GM12865 (cell line): ENCODE results near the gene RUNX3.

Experiments
- DNase-seq: peaks from one replicate; pipeline ENCODE4 v3.0.0; 2010; ENCODE audit warnings: low read depth
- H3K4me3 ChIP-seq: 2 replicates; pipeline ENCODE4 v1.5.1; 2011; ENCODE audit warnings: mild to moderate bottlenecking, low read depth, low read length, control low read depth
- TF ChIP-seq, protein P1 (sequence below): IDR thresholded peaks from 2 replicates; pipeline ENCODE4 v1.5.1; 2011; ENCODE audit warnings: low read length, control low read depth, low read depth, inconsistent platforms; ENCODE audit not compliant: insufficient read depth; ENCODE audit errors: missing control alignments

Gene RUNX3

DNA sequence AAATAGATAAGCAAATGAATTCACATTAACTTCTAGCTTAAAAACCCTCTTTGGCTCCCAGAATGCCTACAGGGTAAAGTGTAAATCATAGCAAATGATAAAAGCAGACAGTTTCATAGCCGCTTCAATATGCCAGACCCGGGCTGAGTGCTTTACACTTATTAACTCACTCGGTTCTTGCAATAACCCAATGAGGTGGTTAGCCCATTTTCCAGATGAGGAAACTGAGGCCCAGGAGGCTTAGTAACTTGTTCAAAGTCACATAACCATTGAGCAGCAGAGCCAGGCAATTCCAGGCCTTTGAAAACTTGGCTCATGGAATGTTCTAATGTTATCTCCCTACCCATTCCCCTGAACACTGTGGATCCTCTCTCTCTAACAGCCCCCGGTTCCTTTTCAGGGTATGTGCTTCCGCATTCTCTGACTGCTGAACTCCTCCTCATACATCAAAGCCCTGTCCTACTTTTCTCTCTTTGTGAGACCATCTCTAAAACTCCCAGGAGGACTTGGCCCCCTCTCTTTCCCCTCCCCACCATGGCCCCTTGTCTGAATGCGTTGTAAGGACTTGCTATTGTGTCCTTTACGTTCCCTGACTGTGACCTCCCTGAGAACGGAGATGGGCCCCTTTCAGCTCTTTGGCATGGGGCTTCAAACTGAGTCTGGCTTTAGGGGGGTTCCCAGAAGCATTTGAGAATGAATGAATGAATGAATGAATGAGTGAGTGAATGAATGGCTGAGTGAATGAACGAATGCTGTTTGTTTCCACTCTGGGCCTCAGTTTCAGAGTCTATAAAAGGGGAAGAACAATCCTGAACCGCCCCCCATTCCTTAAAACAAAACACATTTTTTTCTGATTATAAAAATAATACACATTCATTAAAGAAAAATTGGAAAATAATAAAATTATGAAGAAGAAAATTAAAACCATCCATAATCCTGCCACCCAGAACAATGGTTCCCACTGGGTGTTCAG, 15.6 kb upstream of the RUNX3 start:
- TF ChIP-seq, protein P1, sequence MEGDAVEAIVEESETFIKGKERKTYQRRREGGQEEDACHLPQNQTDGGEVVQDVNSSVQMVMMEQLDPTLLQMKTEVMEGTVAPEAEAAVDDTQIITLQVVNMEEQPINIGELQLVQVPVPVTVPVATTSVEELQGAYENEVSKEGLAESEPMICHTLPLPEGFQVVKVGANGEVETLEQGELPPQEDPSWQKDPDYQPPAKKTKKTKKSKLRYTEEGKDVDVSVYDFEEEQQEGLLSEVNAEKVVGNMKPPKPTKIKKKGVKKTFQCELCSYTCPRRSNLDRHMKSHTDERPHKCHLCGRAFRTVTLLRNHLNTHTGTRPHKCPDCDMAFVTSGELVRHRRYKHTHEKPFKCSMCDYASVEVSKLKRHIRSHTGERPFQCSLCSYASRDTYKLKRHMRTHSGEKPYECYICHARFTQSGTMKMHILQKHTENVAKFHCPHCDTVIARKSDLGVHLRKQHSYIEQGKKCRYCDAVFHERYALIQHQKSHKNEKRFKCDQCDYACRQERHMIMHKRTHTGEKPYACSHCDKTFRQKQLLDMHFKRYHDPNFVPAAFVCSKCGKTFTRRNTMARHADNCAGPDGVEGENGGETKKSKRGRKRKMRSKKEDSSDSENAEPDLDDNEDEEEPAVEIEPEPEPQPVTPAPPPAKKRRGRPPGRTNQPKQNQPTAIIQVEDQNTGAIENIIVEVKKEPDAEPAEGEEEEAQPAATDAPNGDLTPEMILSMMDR: no peak
- H3K4me3 ChIP-seq: no peak overlapping the region
- no peak for DNase-seq

DNA sequence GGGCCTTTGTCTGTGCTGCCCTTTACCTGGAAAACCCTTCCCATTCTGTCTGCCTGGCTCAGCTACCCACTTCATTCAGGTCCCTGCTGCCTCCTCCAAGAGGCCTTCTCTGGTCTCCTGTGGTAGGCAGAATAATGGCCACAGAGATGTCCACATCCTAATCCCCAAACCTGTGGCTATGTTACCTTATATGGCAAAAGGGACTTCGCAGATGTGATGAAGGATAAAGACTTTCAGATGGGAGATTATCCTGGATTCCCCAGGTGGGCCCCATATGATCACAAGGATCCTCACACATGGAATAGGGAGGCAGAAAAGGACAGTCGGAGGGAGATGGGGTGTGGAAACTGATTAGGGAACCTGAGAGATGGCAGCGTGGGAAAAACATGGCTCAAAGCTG, 14.2 kb upstream of the RUNX3 start:
- DNase-seq: no peak
- H3K4me3 ChIP-seq: no peak overlapping the region
- TF ChIP-seq, protein P1: no peak

DNA sequence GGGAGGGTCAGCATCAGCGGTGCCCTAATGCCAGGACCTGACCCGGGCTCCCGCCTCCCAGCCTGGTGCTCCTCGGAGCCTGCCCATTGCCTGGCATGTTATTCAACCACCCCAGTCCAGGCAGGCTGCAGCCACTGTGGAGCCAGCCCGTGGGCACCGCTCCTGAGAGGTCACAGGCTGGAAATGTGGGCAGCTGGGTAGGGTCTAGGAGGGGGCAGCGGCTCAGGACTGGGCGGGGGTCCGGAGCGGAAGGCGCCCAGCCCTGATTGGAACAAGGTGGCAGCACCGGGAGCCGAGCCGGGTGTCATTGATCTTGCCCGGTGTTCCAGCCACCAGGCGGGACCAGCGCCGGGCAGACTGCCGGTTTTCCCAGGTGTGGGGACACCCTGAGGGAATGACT, 12.7 kb upstream of the RUNX3 start:
- TF ChIP-seq, protein P1: no peak
- DNase-seq: no peak
- H3K4me3 ChIP-seq: no peak overlapping the region

GRCh38 chr1:24941564-24941963, 11.5 kb upstream of the RUNX3 start:
- no peak overlapping the region for H3K4me3 ChIP-seq
- TF ChIP-seq, protein P1: no peak
- DNase-seq: no peak

DNA sequence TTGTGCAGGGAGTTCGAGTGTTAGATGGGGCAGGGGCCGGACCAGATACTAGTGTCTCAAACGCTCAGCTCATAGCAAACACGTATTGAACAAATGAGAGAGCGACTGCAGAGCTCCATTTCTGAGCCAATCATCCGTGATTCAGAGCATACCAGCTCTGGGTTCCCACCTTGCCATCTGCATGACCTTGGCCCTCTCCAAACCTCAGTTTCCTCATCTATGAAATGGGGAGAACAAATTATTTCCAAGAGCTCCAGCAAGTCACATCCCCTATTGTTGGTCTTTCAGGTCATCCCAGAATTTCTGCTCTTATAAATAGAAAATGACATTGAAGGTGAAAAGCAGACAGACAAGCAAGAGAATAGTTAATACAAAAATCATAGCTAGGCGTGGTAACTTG, 10.2 kb upstream of the RUNX3 start:
- no peak for DNase-seq
- TF ChIP-seq, protein P1: no peak
- no peak overlapping the region for H3K4me3 ChIP-seq

DNA sequence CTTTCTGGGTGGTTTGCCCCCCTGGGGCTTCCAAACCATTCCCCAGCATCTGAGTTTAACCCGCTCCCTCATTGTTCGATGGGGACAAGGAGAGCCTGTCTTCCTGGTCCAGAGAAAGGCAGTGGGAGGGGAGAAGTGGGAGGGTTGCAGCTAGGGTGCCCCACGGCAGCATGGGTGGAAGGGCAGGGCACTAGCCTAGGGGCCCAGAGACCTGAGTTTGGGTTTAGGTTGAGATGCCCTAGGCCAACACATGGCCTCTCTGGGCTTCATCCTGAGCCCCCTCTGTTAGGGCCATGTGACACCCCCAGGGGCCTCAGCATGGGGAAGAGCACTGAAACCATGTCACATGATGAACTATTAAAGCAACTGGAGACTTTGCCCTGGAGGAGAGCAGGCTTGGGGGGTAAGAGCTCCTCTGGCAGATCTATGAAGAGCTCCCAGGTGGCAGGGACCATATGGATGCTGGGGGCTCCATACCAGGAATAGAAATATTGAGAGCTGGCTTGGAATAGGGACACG, 9.7 kb upstream of the RUNX3 start:
- TF ChIP-seq, protein P1: no peak
- no peak overlapping the region for H3K4me3 ChIP-seq
- DNase-seq: no peak
